ENCODE measurements around the gene NDUFS2.
"Not testable (repeated sequence)": the region's sequence is repeated elsewhere in the genome, so short reads cannot be mapped to it uniquely, and the experiment has no call there.

NDUFS2 gene

GRCh38 chr1:161241682-161242081 is 39.5 kb downstream of the NDUFS2 start:
- TF ChIP-seq CTCF (IDR thresholded peaks at IDR 0.05; ENCODE audit: low read depth, low read length), result no peak
- DNase-seq (ENCODE audit: extremely low read depth, low read depth), result no peak

GRCh38 chr1:161242313-161242712 is 40.1 kb downstream of the NDUFS2 start:
- no peak for TF ChIP-seq CTCF (IDR thresholded peaks at IDR 0.05; ENCODE audit: low read depth, low read length)
- DNase-seq (ENCODE audit: extremely low read depth, low read depth), result no peak

DNA sequence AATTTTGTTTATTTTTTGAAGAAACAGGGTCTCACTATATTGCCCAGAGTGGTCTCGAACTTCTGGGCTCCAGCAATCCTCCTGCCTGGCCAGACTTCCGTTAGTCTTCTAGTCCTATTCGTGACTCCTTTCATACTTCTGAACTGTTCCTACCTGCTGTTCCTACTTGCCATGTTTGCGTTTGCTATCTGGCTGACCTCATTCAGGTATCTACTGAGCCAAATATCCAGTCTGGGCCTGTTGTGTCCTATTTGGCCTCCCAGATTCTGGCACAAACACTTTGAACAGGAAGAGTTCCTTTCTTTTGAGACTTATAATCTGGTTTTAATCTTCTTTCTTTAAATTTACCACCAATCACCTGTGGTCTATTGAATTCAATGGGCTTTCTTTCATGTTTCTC is 42.7 kb downstream of the NDUFS2 start:
- no peak for DNase-seq (ENCODE audit: extremely low read depth, low read depth)
- no peak for TF ChIP-seq CTCF (IDR thresholded peaks at IDR 0.05; ENCODE audit: low read depth, low read length)

DNA sequence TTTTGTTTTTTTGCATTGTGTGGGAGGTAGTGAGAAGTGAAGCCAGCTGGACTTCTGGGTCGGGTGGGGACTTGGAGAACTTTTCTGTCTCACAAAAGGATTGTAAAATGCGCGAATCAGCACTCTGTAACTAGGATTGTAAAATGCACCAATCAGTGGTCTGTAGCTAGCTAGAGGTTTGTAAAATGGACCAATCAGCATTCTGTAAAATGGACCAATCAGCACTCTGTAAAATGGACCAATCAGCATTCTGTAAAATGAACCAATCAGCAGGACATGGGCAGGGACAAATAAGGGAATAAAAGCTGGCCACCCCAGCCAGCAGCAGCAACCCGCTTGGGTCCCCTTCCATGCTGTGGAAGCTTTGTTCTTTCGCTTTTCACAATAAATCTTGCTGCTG is 47.9 kb downstream of the NDUFS2 start:
- not testable (repeated sequence) for DNase-seq (ENCODE audit: extremely low read depth, low read depth)

- no peak for DNase-seq (ENCODE audit: extremely low read depth, low read depth)
These were observed 48.7 kb downstream of the NDUFS2 start for GRCh38 chr1:161250829-161251228.

GRCh38 chr1:161251579-161251978 is 49.4 kb downstream of the NDUFS2 start:
- no peak for DNase-seq (ENCODE audit: extremely low read depth, low read depth)
- TF ChIP-seq CTCF (IDR thresholded peaks at IDR 0.05; ENCODE audit: low read depth, low read length), result no peak

More at GRCh38 chr1:161250829-161251228, 48.7 kb downstream of the NDUFS2 start:
- no peak for TF ChIP-seq CTCF (IDR thresholded peaks at IDR 0.05; ENCODE audit: low read depth, low read length)

GRCh38 chr1:161255302-161255701 is 53.1 kb downstream of the NDUFS2 start:
- DNase-seq (ENCODE audit: extremely low read depth, low read depth), result not testable (repeated sequence)

GRCh38 chr1:161255955-161256520 is 53.9 kb downstream of the NDUFS2 start:
- not testable (repeated sequence) for DNase-seq (ENCODE audit: extremely low read depth, low read depth)

GRCh38 chr1:161257109-161257508 is 54.9 kb downstream of the NDUFS2 start:
- DNase-seq (ENCODE audit: extremely low read depth, low read depth), result not testable (repeated sequence)
